H1 (cell line): Measurements from ENCODE around the gene UQCRFS1. TPM values are rescaled to one million over a fixed set of nuclear protein-coding genes. Genes with fewer than 3 reads are reported as not detected.
A peak's percentile ranks its signal among the peaks of the same experiment; 100 is the strongest.

Experiments used
- CTCF ChIA-PET: fragments of 300-600 bp; sonication (Branson Sonifier 250); formaldehyde crosslinking; loops from one replicate; lab custom pipeline; 2021; ENCODE audit not compliant: partially characterized antibody; lab: Charles Lee
- POLR2A ChIA-PET: fragments of 300-600 bp; sonication (Branson Sonifier 250); formaldehyde crosslinking; loops from one replicate; lab custom pipeline; 2021; ENCODE audit warnings: inconsistent platforms; ENCODE audit not compliant: partially characterized antibody; lab: Charles Lee
- DNase-seq, 2 experiments: peaks; one replicate each; pipeline versions ENCODE4 v3.0.0 to v3.0.0-alpha.2; 2010 to 2022; ENCODE audit warnings: low spot score in 2 of 2, low read depth in 1 of 2, mixed read lengths in 1 of 2
- FAIRE-seq: peaks from 2 replicates; lab custom pipeline; 2011; peaks lifted over from hg19 to GRCh38; lab: Jason Lieb, UNC
- H2AFZ ChIP-seq: 2 replicates; pipeline ENCODE4 v1.8.1; 2012; ENCODE audit warnings: low read length, inconsistent platforms
- H2AK5ac ChIP-seq: 2 replicates; pipeline ENCODE4 v1.6.1; 2013; ENCODE audit warnings: low read depth, low read length
- H2BK120ac ChIP-seq: replicated peaks from 2 replicates; pipeline ENCODE3; 2013; ENCODE audit warnings: low read depth, low read length, inconsistent platforms
- H2BK12ac ChIP-seq: 2 replicates; pipeline ENCODE4 v1.6.1; 2013; ENCODE audit warnings: low read depth, low read length
- H2BK15ac ChIP-seq: 2 replicates; pipeline ENCODE4 v1.6.1; 2013; ENCODE audit warnings: low read length
- H2BK20ac ChIP-seq: 2 replicates; pipeline ENCODE4 v1.6.1; 2013; ENCODE audit warnings: low read length
- H2BK5ac ChIP-seq: 2 replicates; pipeline ENCODE4 v1.6.1; 2013; ENCODE audit warnings: low read depth, low read length
- H3K14ac ChIP-seq: 2 replicates; pipeline ENCODE4 v1.6.1; 2013; ENCODE audit warnings: inconsistent platforms; ENCODE audit not compliant: insufficient read length
- H3K18ac ChIP-seq: 2 replicates; pipeline ENCODE4 v1.6.1; 2013; ENCODE audit warnings: low read length; ENCODE audit errors: extremely low read depth
- H3K23ac ChIP-seq: 2 replicates; pipeline ENCODE4 v1.6.1; 2013; ENCODE audit warnings: inconsistent platforms; ENCODE audit not compliant: insufficient read length
- H3K23me2 ChIP-seq: 2 replicates; pipeline ENCODE4 v1.6.1; 2013; ENCODE audit warnings: low read depth, low read length
- H3K27ac ChIP-seq: 2 replicates; pipeline ENCODE4 v1.6.1; 2011; ENCODE audit warnings: low read depth, low read length, inconsistent platforms
- H3K27me3 ChIP-seq, 4 experiments: replicated peaks in 1 of 4; 1 replicate in 1 of 4; 2 replicates in 3 of 4; pipeline versions ENCODE4 v1.6.1 to v1.8.1; 2011 to 2013; ENCODE audit warnings: low read length in 3 of 4, mild to moderate bottlenecking in 3 of 4, inconsistent platforms in 2 of 4, mixed read lengths in 2 of 4, moderate library complexity in 1 of 4; ENCODE audit not compliant: control insufficient read depth in 3 of 4, insufficient read depth in 3 of 4; ENCODE audit errors: extremely low read depth in 1 of 4
- H3K36me3 ChIP-seq, 4 experiments: 2 replicates each; pipeline versions ENCODE4 v1.6.1 to v1.8.1; 2011 to 2013; ENCODE audit warnings: mild to moderate bottlenecking in 4 of 4, low read length in 3 of 4, moderate library complexity in 2 of 4, control low read depth in 1 of 4, inconsistent platforms in 1 of 4; ENCODE audit not compliant: insufficient read depth in 4 of 4, control insufficient read depth in 2 of 4
- H3K4ac ChIP-seq: replicated peaks from 2 replicates; pipeline ENCODE3; 2013; ENCODE audit warnings: low read length, low read depth, mixed read lengths, inconsistent platforms; ENCODE audit not compliant: insufficient read length
- H3K4me1 ChIP-seq, 4 experiments: replicated peaks in 1 of 4; 1 replicate in 1 of 4; 2 replicates in 3 of 4; pipeline versions ENCODE4 v1.6.1 to v1.8.1; 2011 to 2013; ENCODE audit warnings: low read length in 3 of 4, inconsistent platforms in 2 of 4, mixed read lengths in 1 of 4; ENCODE audit not compliant: insufficient read depth in 4 of 4, control insufficient read depth in 3 of 4
- H3K4me2 ChIP-seq, 2 experiments: 2 replicates each; pipeline versions ENCODE4 v1.6.1 to v1.8.1; 2011 to 2013; ENCODE audit warnings: low read depth in 2 of 2, low read length in 2 of 2, control low read depth in 1 of 2, inconsistent platforms in 1 of 2, mild to moderate bottlenecking in 1 of 2; ENCODE audit not compliant: insufficient read depth in 1 of 2
- H3K4me3 ChIP-seq, 4 experiments: fragments of 200-600, 300-600 bp in 1 of 4; sonication (generic), shearing (Covaris generic), sonication (Bioruptor Twin) in 1 of 4; 2 replicates each; pipeline versions ENCODE4 v1.5.1 to v1.8.1; 2011 to 2016; ENCODE audit warnings: low read length in 4 of 4, low read depth in 3 of 4, control low read depth in 2 of 4, inconsistent platforms in 2 of 4, mild to moderate bottlenecking in 2 of 4, mixed read lengths in 1 of 4, moderate library complexity in 1 of 4; ENCODE audit not compliant: insufficient read depth in 2 of 4; ENCODE audit errors: extremely low read depth in 1 of 4
- H3K56ac ChIP-seq: replicated peaks from 2 replicates; pipeline ENCODE3; 2013; ENCODE audit warnings: low read depth, mild to moderate bottlenecking, mixed read lengths, low read length, inconsistent platforms; ENCODE audit not compliant: insufficient read length
- H3K79me1 ChIP-seq: 2 replicates; pipeline ENCODE4 v1.6.1; 2013; ENCODE audit warnings: low read depth, low read length, control low read depth
- H3K79me2 ChIP-seq, 2 experiments: 2 replicates each; pipeline versions ENCODE4 v1.6.1 to v1.8.1; 2012 to 2013; ENCODE audit warnings: low read length in 2 of 2, mild to moderate bottlenecking in 2 of 2, inconsistent platforms in 1 of 2; ENCODE audit not compliant: insufficient read depth in 2 of 2, control insufficient read depth in 1 of 2
- H3K9ac ChIP-seq, 4 experiments: replicated peaks in 1 of 4; 1 replicate in 1 of 4; 2 replicates in 3 of 4; pipeline versions ENCODE4 v1.6.1 to v1.8.1; 2011 to 2013; ENCODE audit warnings: low read depth in 3 of 4, low read length in 3 of 4, control low read depth in 2 of 4, mild to moderate bottlenecking in 2 of 4, moderate library complexity in 2 of 4, inconsistent platforms in 1 of 4; ENCODE audit errors: extremely low read depth in 1 of 4
- H3K9me3 ChIP-seq, 2 experiments: 2 replicates each; pipeline versions ENCODE4 v1.6.1 to v1.8.1; 2012 to 2013; ENCODE audit warnings: mild to moderate bottlenecking in 2 of 2, moderate library complexity in 2 of 2, control low read depth in 1 of 2, inconsistent platforms in 1 of 2, low read depth in 1 of 2, low read length in 1 of 2, mixed read lengths in 1 of 2; ENCODE audit not compliant: insufficient read depth in 2 of 2
- H4K20me1 ChIP-seq, 2 experiments: replicated peaks in 1 of 2; 2 replicates each; pipeline versions ENCODE3 to v1.8.1; 2011 to 2013; ENCODE audit warnings: inconsistent platforms in 2 of 2, low read length in 2 of 2, mild to moderate bottlenecking in 1 of 2; ENCODE audit not compliant: insufficient read depth in 2 of 2, control insufficient read depth in 1 of 2
- H4K5ac ChIP-seq: 2 replicates; pipeline ENCODE4 v1.6.1; 2013; ENCODE audit warnings: low read length, low read depth, mixed read lengths, inconsistent platforms; ENCODE audit not compliant: insufficient read length
- H4K8ac ChIP-seq: 2 replicates; pipeline ENCODE4 v1.8.0; 2013; ENCODE audit warnings: mild to moderate bottlenecking, moderate library complexity, low read length, inconsistent platforms; ENCODE audit not compliant: insufficient read depth; ENCODE audit errors: extremely low read depth
- H4K91ac ChIP-seq: replicated peaks from 2 replicates; pipeline ENCODE3; 2013; ENCODE audit warnings: low read length, mixed read lengths, inconsistent platforms; ENCODE audit not compliant: insufficient read length
- CEBPB ChIP-seq: IDR thresholded peaks from 2 replicates; pipeline ENCODE4 v1.6.1; 2012; ENCODE audit warnings: low read depth, low read length
- E2F6 ChIP-seq: IDR thresholded peaks from 2 replicates; pipeline ENCODE4 v1.6.1; 2012; ENCODE audit warnings: inconsistent platforms
- GABPA ChIP-seq: IDR thresholded peaks from 2 replicates; pipeline ENCODE4 v1.6.1; 2011; ENCODE audit warnings: mild to moderate bottlenecking, low read length, moderate library complexity, borderline replicate concordance; ENCODE audit not compliant: insufficient read depth
- GTF2F1 ChIP-seq: IDR thresholded peaks from 2 replicates; pipeline ENCODE4 v1.6.1; 2012; ENCODE audit warnings: low read depth, low read length, improper control_type of control experiment, borderline replicate concordance
- PHF8 ChIP-seq: fragments of 200-600 bp; sonication (generic); conservative IDR thresholded peaks from 2 replicates; pipeline ENCODE4 v1.7.1; 2012; ENCODE audit warnings: low read depth, mild to moderate bottlenecking, inconsistent platforms, low read length, moderate library complexity
- SIN3A ChIP-seq, 2 experiments: IDR thresholded peaks in 1 of 2; conservative IDR thresholded peaks in 1 of 2; 2 replicates each; pipeline ENCODE4 v1.6.1; 2011 to 2012; ENCODE audit warnings: low read length in 2 of 2, improper control_type of control experiment in 1 of 2, low read depth in 1 of 2, mild to moderate bottlenecking in 1 of 2
- SIRT6 ChIP-seq: IDR thresholded peaks from one replicate; pipeline ENCODE4 v1.7.1; 2012; ENCODE audit warnings: low read length, inconsistent platforms
- SP2 ChIP-seq: IDR thresholded peaks from 2 replicates; pipeline ENCODE4 v1.6.1; 2012; ENCODE audit warnings: mild to moderate bottlenecking, low read length, inconsistent platforms
- TAF7 ChIP-seq: optimal IDR thresholded peaks from 2 replicates; pipeline ENCODE3; 2011; ENCODE audit warnings: low read depth, mild to moderate bottlenecking, inconsistent platforms, low read length, moderate library complexity, borderline replicate concordance
- WGBS, 2 experiments: shearing (Covaris generic) in 1 of 2; methylation state at CpG; one replicate each; pipeline versions ENCODE4 v1.1.6 to v1.1.7; 2013 to 2015; ENCODE audit warnings: low lambda C conversion rate in 2 of 2, mixed read lengths in 2 of 2, inconsistent platforms in 1 of 2, low coverage in 1 of 2, missing lambda C conversion rate in 1 of 2; ENCODE audit not compliant: insufficient replicate concordance in 2 of 2, insufficient coverage in 1 of 2, insufficient read length in 1 of 2; ENCODE audit errors: extremely low coverage in 1 of 2, missing lambda C conversion rate in 1 of 2; 5-methylcytosine and 5-hydroxymethylcytosine counted together
- polyA plus RNA-seq, 7 experiments: library from polyadenylated mRNA; depleted of rRNA in 3 of 7; stranded (reverse) in 5 of 7; unstranded in 2 of 7; fragments of >200 nt in 5 of 7; fragments of 200-250 nt in 2 of 7; gene quantifications; 1 replicate in 5 of 7; 2 replicates in 1 of 7; 4 replicates in 1 of 7; pipeline versions ENCODE4 v1.2.1 to v1.2.3, GENCODE V29; 2011 to 2013; ENCODE audit warnings: missing spikeins in 2 of 7, mixed read lengths in 2 of 7
- total RNA-seq: library from RNA; stranded (reverse); fragmentation: NEBNext Ultra II Directional; extraction: Animal tissue kit (Norgen Biotek cat#: 25700); gene quantifications from 2 replicates; pipeline ENCODE4 v1.2.1, GENCODE V29; 2021

Gene UQCRFS1
- total and polyA plus RNA-seq, 2 of the 8 experiments (the other 6 are each of a cell fraction or from before 2014, with no cell fraction given) = 52.4 to 59.1 TPM

- Histone ChIP-seq H4K8ac (no peak overlapping the region), H3K23ac (no peak overlapping the region), H4K5ac (no peak overlapping the region), H2BK12ac (no peak overlapping the region), H2AK5ac (no peak overlapping the region), H3K27ac (no peak overlapping the region), H3K18ac (no peak overlapping the region), H3K9ac (no peak overlapping the region), H2BK120ac (no peak overlapping the region), H3K79me2 (no peaks in the 10 kb centered on the region), H3K4me3 (no peak overlapping the region), H3K9me3 (no peaks in the 10 kb centered on the region), H2BK5ac (no peak overlapping the region), H2BK15ac (no peak overlapping the region), H4K20me1 (no peaks in the 10 kb centered on the region), H3K56ac (no peak overlapping the region), H3K36me3 (no peaks in the 10 kb centered on the region), H3K27me3 (no peaks in the 10 kb centered on the region), H3K4ac (no peak overlapping the region), H3K23me2 (no peaks in the 10 kb centered on the region), H3K4me1 (no peaks in the 10 kb centered on the region), H3K79me1 (no peaks in the 10 kb centered on the region), H3K4me2 (no peak overlapping the region), H2AFZ (peak overlapping the region; percentile 81; the same call in 1 of the 2 replicates), H3K14ac (no peak overlapping the region), H4K91ac (no peak overlapping the region), H2BK20ac (no peak overlapping the region)
- no peak for DNase-seq
- ChIA-PET POLR2A (interaction anchor here (1.7 kb wide), 1 partner anchor 12 kb away, joined by 4 read pairs; no protein-coding TSS in a partner anchor), CTCF (interaction anchor here (2.0 kb wide), 1 partner anchor 21 kb away, joined by 7 read pairs; no protein-coding TSS in a partner anchor)
- TF ChIP-seq GABPA = no peak
- TF ChIP-seq TAF7 = no peak
- no peak for TF ChIP-seq PHF8
- no peak for TF ChIP-seq SIRT6
- no peak for TF ChIP-seq CEBPB
- TF ChIP-seq SP2 = no peak
- no peak for TF ChIP-seq E2F6
- no peak for TF ChIP-seq GTF2F1
- no peak for TF ChIP-seq SIN3A (conservative IDR thresholded peaks at IDR 0.05 in 1 of 2, IDR thresholded peaks at IDR 0.05 in 1 of 2; ENCODE audit: low read depth in 1 of 2, low read length in 2 of 2)
- no peak for FAIRE-seq
- WGBS, 2 experiments = 96% methylated on average over 2 of the region's 2 CpGs; no CpG with 5 or more reads in 1 of the 2 experiments
Observed at GRCh38 chr19:29239213-29239776, 26.3 kb upstream of the UQCRFS1 start.
